Measurements from ENCODE around the gene HNRNPUL1. TPM values are rescaled to one million over a fixed set of nuclear protein-coding genes. Genes with fewer than 3 reads are reported as not detected.

HNRNPUL1 gene
- total RNA-seq: 102 and 122 TPM in 2 replicates

GRCh38 chr19:41263850-41264580 is at the start of gene HNRNPUL1:
HNRNPUL1 (plus strand) TSS chr19:41264372; CDS start chr19:41264504, 132 bp downstream.

GRCh38 chr19:41218615-41219507 is 45.3 kb upstream of the HNRNPUL1 start, which contains the start of gene AXL:
AXL (plus strand) TSS chr19:41219223; CDS start chr19:41219393, 170 bp downstream.

GRCh38 chr19:41310033-41310831 is 46.1 kb downstream of the HNRNPUL1 start, which contains the start of gene CCDC97:
CCDC97 (plus strand) TSS chr19:41310172; CDS start chr19:41310311, 139 bp downstream.

GRCh38 chr19:41353466-41354342 is 89.5 kb downstream of the HNRNPUL1 start, which contains the start of gene TGFB1:
TGFB1 (minus strand) TSS chr19:41353922; CDS start chr19:41353044, 878 bp downstream.

Small RNA genes within 50 kb of the gene (small RNA-seq; reads per million reads assigned to genes)
- not detected for gene RN7SL34P

Other genes starting within 250 kb of the HNRNPUL1 start
- gene CYP2A13, start 175.9 kb upstream of the HNRNPUL1 start, total RNA-seq: not detected in 2 replicates
- not detected in 2 replicates for gene CYP2F1, start 149.9 kb upstream of the HNRNPUL1 start, total RNA-seq
- 0.11 TPM in 1 of 2 replicates, not detected in the other for gene CYP2S1, start 71.2 kb upstream of the HNRNPUL1 start, total RNA-seq
- 351 and 401 TPM in 2 replicates for gene AXL, start 45.1 kb upstream of the HNRNPUL1 start, total RNA-seq
- gene CCDC97, start 45.8 kb downstream of the HNRNPUL1 start, total RNA-seq: 10.8 and 13.7 TPM in 2 replicates
- 13.7 and 13.8 TPM in 2 replicates for gene TGFB1, start 89.5 kb downstream of the HNRNPUL1 start, total RNA-seq
- 4.6 and 6.6 TPM in 2 replicates for gene B9D2, start 99.8 kb downstream of the HNRNPUL1 start, total RNA-seq
- gene TMEM91, start 112.2 kb downstream of the HNRNPUL1 start, total RNA-seq: 8.8 and 9.5 TPM in 2 replicates
- 6.5 and 7.7 TPM in 2 replicates for gene EXOSC5, start 133.0 kb downstream of the HNRNPUL1 start, total RNA-seq
- 16.3 and 20.6 TPM in 2 replicates for gene BCKDHA, start 133.4 kb downstream of the HNRNPUL1 start, total RNA-seq
- gene B3GNT8, start 163.0 kb downstream of the HNRNPUL1 start, total RNA-seq: 1.6 and 1.8 TPM in 2 replicates
- 28.6 and 29.4 TPM in 2 replicates for gene DMAC2, start 175.5 kb downstream of the HNRNPUL1 start, total RNA-seq
- not detected in 2 replicates for gene ERICH4, start 178.8 kb downstream of the HNRNPUL1 start, total RNA-seq